ENCODE data around the gene BLACAT1. TPM values are rescaled to one million over a fixed set of nuclear protein-coding genes. Genes with fewer than 3 reads are reported as not detected.

Gene BLACAT1
- total and polyA plus RNA-seq, 2 of the 4 experiments (the other 2 are of a cell fraction), result under 0.01 to 0.05 TPM

GRCh38 chr1:205491794-205492193 lies 35.9 kb upstream of the BLACAT1 start:
- Histone ChIP-seq H2AK9ac (replicated peaks; ENCODE audit: low read depth, low read length, poor library complexity) (no peak overlapping the region), H3K14ac (replicated peaks; ENCODE audit: low read depth, low read length) (no peak overlapping the region), H3K9ac (ENCODE audit: low read depth, low read length) (no peak overlapping the region), H3K4me2 (ENCODE audit: low read depth, low read length) (no peak overlapping the region), H2BK20ac (ENCODE audit: low read depth, low read length) (no peak overlapping the region), H4K5ac (ENCODE audit: low read depth, low read length) (no peak overlapping the region), H3K18ac (ENCODE audit: low read depth, low read length) (no peak overlapping the region), H2BK15ac (ENCODE audit: low read depth, low read length) (no peak overlapping the region), H4K8ac (ENCODE audit: low read depth in 2 of 2, low read length in 2 of 2) (no peak overlapping the region), H3K27me3 (ENCODE audit: control insufficient read depth, insufficient read depth, low read length) (peaks cover 47% of the 10 kb centered on the region), H2BK120ac (ENCODE audit: low read depth, low read length) (no peak overlapping the region), H2AFZ (replicated peaks; ENCODE audit: low read length, poor library complexity) (no peak overlapping the region), H3K23ac (ENCODE audit: low read depth, low read length) (no peak overlapping the region), H3K4me3 (ENCODE audit: insufficient read depth, low read depth, low read length) (no peak overlapping the region), H3K4me1 (ENCODE audit: control insufficient read depth, insufficient read depth, low read length) (peaks cover 3% of the 10 kb centered on the region; the same call in 1 of the 2 replicates), H3K79me1 (ENCODE audit: low read depth in 1 of 2, low read length in 2 of 2) (no peaks in the 10 kb centered on the region), H3K36me3 (ENCODE audit: control insufficient read depth, insufficient read depth, low read length) (no peaks in the 10 kb centered on the region), H3K4ac (ENCODE audit: low read depth, low read length) (no peak overlapping the region), H3K9me3 (ENCODE audit: control insufficient read depth, insufficient read depth, low read length) (no peaks in the 10 kb centered on the region), H2AK5ac (ENCODE audit: low read depth, low read length) (no peak overlapping the region), H4K20me1 (ENCODE audit: insufficient read depth, low read length) (no peaks in the 10 kb centered on the region), H3K9me1 (ENCODE audit: insufficient read depth, low read length) (no peaks in the 10 kb centered on the region), H3K56ac (ENCODE audit: extremely low read depth, insufficient read depth, low read length) (no peak overlapping the region), H2BK5ac (ENCODE audit: low read depth, low read length, poor library complexity, severe bottlenecking) (no peak overlapping the region), H3K27ac (ENCODE audit: insufficient read depth, low read length) (no peak overlapping the region), H4K91ac (ENCODE audit: insufficient read depth, low read depth, low read length) (no peak overlapping the region)
- CTCF ChIA-PET, result interaction anchor here (1.2 to 3.7 kb wide), 2 partner anchors 32 to 138 kb away, joined by 5 to 20 read pairs; no protein-coding TSS in a partner anchor
- ATAC-seq (ENCODE audit: low read depth) (no peak), DNase-seq (no peak)
- POLR2A ChIA-PET (ENCODE audit: unreplicated experiment), result no interaction called here
- in situ Hi-C loops (cut with MboI; ENCODE audit: low sequenced_read_pairs) (no loop called here), intact Hi-C loops (cut with micrococcal nuclease) (no loop called here), dilution Hi-C loops (cut with HindIII; ENCODE audit: low sequenced_read_pairs, unreplicated experiment) (no loop called here)
- no TSS peak for BruUV-seq (replicated peaks)
- WGBS, 2 experiments (ENCODE audit: extremely low coverage in 2 of 2, insufficient read length in 1 of 2), result no CpG with 5 or more reads among the region's 4 CpGs
- no peak for TF ChIP-seq MAFK (IDR thresholded peaks at IDR 0.05; ENCODE audit: low read depth, low read length)

All from IMR-90 (cell line).